GM12878 (cell line): Measurements from ENCODE around the gene PGLYRP1. TPM values are rescaled to one million over a fixed set of nuclear protein-coding genes. Genes with fewer than 3 reads are reported as not detected.

ENCODE experiments used
- ATAC-seq: fragments of 200-7000 bp; cut with Tn5 transposase; 3 replicates; pipeline ENCODE4 v1.9.1; 2020; ENCODE audit warnings: mild to moderate bottlenecking, moderate library complexity
- BruUV-seq: library from RNA; stranded (reverse); fragments of 400-500 nt; replicated peaks from 2 replicates; lab custom pipeline; 2021; lab: Mats Ljungman, UMichigan
- CTCF ChIA-PET: fragments of 300-600 bp; sonication (Branson Sonifier 250); formaldehyde crosslinking; extraction: SDS; loops from one replicate; lab custom pipeline; 2021; ENCODE audit warnings: inconsistent platforms; lab: Yijun Ruan, JAX
- POLR2A ChIA-PET: fragments of 350-600 bp; formaldehyde crosslinking; extraction: SDS; loops from one replicate; lab custom pipeline; 2021; ENCODE audit warnings: inconsistent platforms; lab: Charles Lee
- RAD21 ChIA-PET: fragments of 300-600 bp; sonication (Branson Sonifier 250); formaldehyde crosslinking; loops from one replicate; lab custom pipeline; 2023; ENCODE audit warnings: antibody characterized with exemption; ENCODE audit not compliant: unreplicated experiment; lab: Charles Lee
- SMC1A ChIA-PET: fragments of 300-600 bp; sonication (Branson Sonifier 250); formaldehyde crosslinking; loops from one replicate; lab custom pipeline; 2023; ENCODE audit not compliant: unreplicated experiment, uncharacterized antibody; lab: Charles Lee
- DNase-seq: peaks from one replicate; pipeline ENCODE4 v3.0.0-alpha.2; 2011; ENCODE audit warnings: low read depth, low spot score
- FAIRE-seq: peaks from 3 replicates; lab custom pipeline; 2011; peaks lifted over from hg19 to GRCh38; lab: Jason Lieb, UNC
- H2AFZ ChIP-seq: 2 replicates; pipeline ENCODE4 v1.6.0; 2011; ENCODE audit warnings: low read depth, low read length, control low read depth; ENCODE audit not compliant: control insufficient read depth
- H3K27ac ChIP-seq: 2 replicates; pipeline ENCODE4 v1.5.1; 2011; ENCODE audit warnings: control low read depth; ENCODE audit not compliant: control insufficient read depth, insufficient read depth
- H3K27me3 ChIP-seq, 2 experiments: replicated peaks in 1 of 2; 2 replicates each; pipeline versions ENCODE4 v1.6.0 to v1.6.1; 2011; ENCODE audit warnings: low read length in 1 of 2; ENCODE audit not compliant: control insufficient read depth in 2 of 2, insufficient read depth in 2 of 2
- H3K36me3 ChIP-seq, 2 experiments: 2 replicates each; pipeline ENCODE4 v1.5.1; 2011; ENCODE audit warnings: low read length in 1 of 2; ENCODE audit not compliant: control insufficient read depth in 2 of 2, insufficient read depth in 2 of 2
- H3K4me1 ChIP-seq: 2 replicates; pipeline ENCODE4 v1.6.1; 2011; ENCODE audit warnings: mild to moderate bottlenecking, low read length, moderate library complexity, mixed read lengths; ENCODE audit not compliant: control insufficient read depth, insufficient read depth
- H3K4me2 ChIP-seq: 2 replicates; pipeline ENCODE4 v1.6.0; 2011; ENCODE audit warnings: control low read depth; ENCODE audit not compliant: control insufficient read depth, insufficient read depth
- H3K4me3 ChIP-seq: fragments of 200-600 bp; sonication (generic); 2 replicates; pipeline ENCODE4 v1.5.1; 2016
- H3K79me2 ChIP-seq: 2 replicates; pipeline ENCODE4 v1.6.0; 2011; ENCODE audit warnings: low read length; ENCODE audit not compliant: control insufficient read depth, insufficient read depth
- H3K9ac ChIP-seq: 2 replicates; pipeline ENCODE4 v1.8.0; 2011; ENCODE audit warnings: low read length, control low read depth, mixed read lengths; ENCODE audit not compliant: control insufficient read depth, insufficient read depth
- H3K9me3 ChIP-seq: replicated peaks from 3 replicates; pipeline ENCODE4 v1.5.1; 2011; ENCODE audit warnings: mild to moderate bottlenecking, low read length; ENCODE audit not compliant: control insufficient read depth, insufficient read depth
- H4K20me1 ChIP-seq: 2 replicates; pipeline ENCODE4 v1.6.0; 2011; ENCODE audit not compliant: control insufficient read depth, insufficient read depth
- CBX3 ChIP-seq: fragments of 200-600 bp; sonication (generic); IDR thresholded peaks from 2 replicates; pipeline ENCODE4 v1.6.1; 2016; ENCODE audit warnings: low read depth, borderline replicate concordance
- CBX5 ChIP-seq: sonication (generic); IDR thresholded peaks from 2 replicates; pipeline ENCODE4 v1.6.1; 2016; ENCODE audit warnings: low read depth, moderate library complexity, mild to moderate bottlenecking, inconsistent platforms
- CUX1 ChIP-seq: IDR thresholded peaks from 2 replicates; pipeline ENCODE4 v1.6.1; 2012; ENCODE audit warnings: improper control_type of control experiment, low read depth, low read length; ENCODE audit not compliant: insufficient replicate concordance
- ELK1 ChIP-seq: IDR thresholded peaks from 2 replicates; pipeline ENCODE4 v1.6.1; 2012; ENCODE audit warnings: low read depth, low read length, improper control_type of control experiment
- FOXM1 ChIP-seq: IDR thresholded peaks from 2 replicates; pipeline ENCODE4 v1.6.1; 2012; ENCODE audit warnings: low read depth, mild to moderate bottlenecking, inconsistent platforms, low read length, moderate library complexity
- NFIC ChIP-seq: IDR thresholded peaks from 2 replicates; pipeline ENCODE4 v1.6.1; 2012; ENCODE audit warnings: low read depth, mild to moderate bottlenecking, inconsistent platforms, low read length, moderate library complexity
- POLR2A ChIP-seq: IDR thresholded peaks from 2 replicates; pipeline ENCODE4 v1.6.1; 2011; ENCODE audit warnings: low read depth, mild to moderate bottlenecking, low read length
- SKIL ChIP-seq: fragments of 450-650 bp; IDR thresholded peaks from 2 replicates; pipeline ENCODE4 v1.6.1; 2017; ENCODE audit warnings: mild to moderate bottlenecking, low read depth, inconsistent platforms; ENCODE audit not compliant: poor library complexity, severe bottlenecking
- WGBS: methylation state at CpG from one replicate; pipeline ENCODE4 v1.1.6; 2016; ENCODE audit warnings: low lambda C conversion rate; ENCODE audit not compliant: insufficient replicate concordance, insufficient coverage; ENCODE audit errors: missing lambda C conversion rate; 5-methylcytosine and 5-hydroxymethylcytosine counted together
- in situ Hi-C: fragments of 300-500 bp; cut with MboI; formaldehyde crosslinking; loops from 9 replicates; pipeline ENCODE4 v1.14.3; 2018; ENCODE audit warnings: mixed read lengths
- intact Hi-C: fragments of 100-400 bp; cut with micrococcal nuclease; formaldehyde crosslinking; loops from one replicate; pipeline ENCODE4 v1.14.2; 2022; ENCODE audit not compliant: unreplicated experiment
- polyA plus RNA-seq, 11 experiments: library from polyadenylated mRNA; depleted of rRNA in 4 of 11; unstranded in 6 of 11; stranded (reverse) in 5 of 11; fragments of >200 nt; fragmentation: Nextera tagmentation in 4 of 11; fragmentation: Illumina TruSeq in 1 of 11; extraction: Ambion mirVana in 4 of 11; extraction: Trizol in 1 of 11; gene quantifications; 1 replicate in 1 of 11; 2 replicates in 10 of 11; pipeline versions ENCODE4 v1.2.1 to v1.2.3, GENCODE V29; 2011 to 2016; ENCODE audit warnings: inconsistent platforms in 2 of 11, missing spikeins in 2 of 11, low read depth in 1 of 11
- total RNA-seq, 4 experiments: library from RNA; depleted of rRNA in 3 of 4; stranded (reverse); fragments of >200 nt in 3 of 4; fragmentation: Illumina TruSeq in 1 of 4; extraction: Trizol in 1 of 4; gene quantifications; 2 replicates each; pipeline versions ENCODE4 v1.2.1 to v1.2.3, GENCODE V29; 2013 to 2021

Gene PGLYRP1
- total and polyA plus RNA-seq, 10 of the 15 experiments (the other 5 are each of a cell fraction or from before 2014, with no cell fraction given): 0.30 TPM; not detected in 9

- H3K4me3 ChIP-seq: no peak overlapping the region
- no peaks in the 10 kb centered on the region for H3K9me3 ChIP-seq
- no TSS peak for BruUV-seq
- H3K79me2 ChIP-seq: no peaks in the 10 kb centered on the region
- no peak overlapping the region for H3K9ac ChIP-seq
- intact Hi-C loops (no loop called here), in situ Hi-C loops (no loop called here)
- CTCF ChIA-PET: interaction anchor here (0.9 to 1.4 kb wide), 2 partner anchors 9 to 11 kb away, joined by 3 read pairs; no protein-coding TSS in a partner anchor
- TF ChIP-seq POLR2A (no peak), CUX1 (no peak), ELK1 (no peak), NFIC (no peak), CBX3 (no peak), FOXM1 (no peak), CBX5 (no peak), SKIL (no peak)
- no peak overlapping the region for H2AFZ ChIP-seq
- RAD21 ChIA-PET: no interaction called here
- H3K27me3 ChIP-seq: no peaks in the 10 kb centered on the region
- H3K27ac ChIP-seq: no peak overlapping the region
- FAIRE-seq (no peak), ATAC-seq (no peak), DNase-seq (no peak)
- SMC1A ChIA-PET: no interaction called here
- H3K4me1 ChIP-seq: peaks cover 5% of the 10 kb centered on the region
- no peaks in the 10 kb centered on the region; a peak in 1 of 4 replicates for H3K36me3 ChIP-seq
- H4K20me1 ChIP-seq: no peaks in the 10 kb centered on the region
- POLR2A ChIA-PET: no interaction called here
- WGBS: 80% methylated on average over 7 of the region's 7 CpGs
- H3K4me2 ChIP-seq: no peak overlapping the region
Measured at GRCh38 chr19:46020819-46021125, 2.1 kb downstream of the PGLYRP1 start.
